GM12864 (cell line): ENCODE measurements around the gene STX8.

Experiments
- DNase-seq: peaks from one replicate; pipeline ENCODE4 v3.0.0-alpha.2; 2011; ENCODE audit warnings: low read depth
- H3K4me3 ChIP-seq: 2 replicates; pipeline ENCODE4 v1.5.1; 2011; ENCODE audit warnings: mild to moderate bottlenecking, low read depth, low read length, control low read depth
- TF ChIP-seq, protein P1 (sequence below): IDR thresholded peaks from 2 replicates; pipeline ENCODE4 v1.5.1; 2011; ENCODE audit warnings: low read depth, mild to moderate bottlenecking, moderate library complexity, low read length, control low read depth, inconsistent platforms; ENCODE audit errors: missing control alignments

The STX8 gene

DNA sequence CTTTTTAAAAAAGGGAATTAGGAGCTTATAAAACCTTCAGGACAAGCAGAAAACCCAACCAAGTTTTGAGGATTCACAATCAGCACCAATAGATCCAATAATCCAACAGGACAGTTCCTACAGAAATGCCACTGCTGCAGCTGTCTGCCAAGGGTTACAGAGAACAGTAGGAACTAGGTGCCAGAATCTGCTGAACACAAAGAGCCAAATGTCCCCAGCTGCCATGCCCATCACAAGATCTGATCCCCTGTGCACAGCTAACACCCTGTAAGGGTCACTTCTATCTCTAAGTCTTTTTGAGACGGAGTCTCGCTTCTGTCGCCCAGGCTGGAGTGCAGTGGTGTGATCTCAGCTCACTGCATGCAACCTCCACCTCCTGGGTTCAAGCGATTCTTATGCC lies 262.3 kb downstream of the STX8 start:
- H3K4me3 ChIP-seq = no peak overlapping the region
- DNase-seq = no peak
- TF ChIP-seq, protein P1, sequence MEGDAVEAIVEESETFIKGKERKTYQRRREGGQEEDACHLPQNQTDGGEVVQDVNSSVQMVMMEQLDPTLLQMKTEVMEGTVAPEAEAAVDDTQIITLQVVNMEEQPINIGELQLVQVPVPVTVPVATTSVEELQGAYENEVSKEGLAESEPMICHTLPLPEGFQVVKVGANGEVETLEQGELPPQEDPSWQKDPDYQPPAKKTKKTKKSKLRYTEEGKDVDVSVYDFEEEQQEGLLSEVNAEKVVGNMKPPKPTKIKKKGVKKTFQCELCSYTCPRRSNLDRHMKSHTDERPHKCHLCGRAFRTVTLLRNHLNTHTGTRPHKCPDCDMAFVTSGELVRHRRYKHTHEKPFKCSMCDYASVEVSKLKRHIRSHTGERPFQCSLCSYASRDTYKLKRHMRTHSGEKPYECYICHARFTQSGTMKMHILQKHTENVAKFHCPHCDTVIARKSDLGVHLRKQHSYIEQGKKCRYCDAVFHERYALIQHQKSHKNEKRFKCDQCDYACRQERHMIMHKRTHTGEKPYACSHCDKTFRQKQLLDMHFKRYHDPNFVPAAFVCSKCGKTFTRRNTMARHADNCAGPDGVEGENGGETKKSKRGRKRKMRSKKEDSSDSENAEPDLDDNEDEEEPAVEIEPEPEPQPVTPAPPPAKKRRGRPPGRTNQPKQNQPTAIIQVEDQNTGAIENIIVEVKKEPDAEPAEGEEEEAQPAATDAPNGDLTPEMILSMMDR = no peak

DNA sequence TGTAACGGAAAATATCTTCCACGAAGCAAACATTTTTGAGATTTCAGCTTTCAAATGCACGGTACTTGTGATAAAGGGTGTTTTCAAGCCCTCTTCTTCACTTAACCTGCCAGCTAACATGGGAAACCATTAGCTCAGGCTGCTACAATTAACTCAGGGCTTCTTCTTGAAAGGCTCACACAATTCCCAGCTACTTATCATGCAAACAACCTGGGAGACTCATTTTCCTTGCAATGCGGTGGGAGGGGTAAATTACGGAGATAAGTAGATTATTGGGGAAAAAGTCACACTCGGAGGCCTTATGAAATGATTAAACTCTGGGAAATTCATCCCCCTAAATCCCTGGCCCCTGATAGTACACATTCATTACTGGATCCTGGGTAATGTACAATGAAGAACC lies 266.4 kb downstream of the STX8 start:
- no peak for DNase-seq
- TF ChIP-seq, protein P1 = no peak
- no peak overlapping the region for H3K4me3 ChIP-seq

DNA sequence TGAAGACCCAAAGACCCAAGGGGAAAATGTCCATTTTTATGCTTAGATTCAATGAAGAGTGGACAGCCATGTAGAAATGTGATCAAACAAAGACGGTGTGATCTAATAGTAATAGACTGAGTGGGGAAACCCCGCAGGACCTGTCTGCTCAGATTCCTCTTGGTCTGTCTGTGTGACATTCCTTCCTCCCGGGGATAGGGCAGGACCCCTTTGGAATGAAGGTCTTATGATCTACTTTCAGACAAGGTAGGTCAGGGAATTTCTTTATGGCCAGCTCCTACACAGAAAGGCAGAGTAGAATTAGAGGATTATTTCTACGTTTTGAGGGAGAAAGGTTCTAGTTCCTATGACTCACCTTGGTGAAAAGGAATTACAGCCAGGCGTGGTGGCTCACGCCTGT lies 267.6 kb downstream of the STX8 start:
- H3K4me3 ChIP-seq = no peak overlapping the region
- TF ChIP-seq, protein P1 = no peak
- no peak for DNase-seq

DNA sequence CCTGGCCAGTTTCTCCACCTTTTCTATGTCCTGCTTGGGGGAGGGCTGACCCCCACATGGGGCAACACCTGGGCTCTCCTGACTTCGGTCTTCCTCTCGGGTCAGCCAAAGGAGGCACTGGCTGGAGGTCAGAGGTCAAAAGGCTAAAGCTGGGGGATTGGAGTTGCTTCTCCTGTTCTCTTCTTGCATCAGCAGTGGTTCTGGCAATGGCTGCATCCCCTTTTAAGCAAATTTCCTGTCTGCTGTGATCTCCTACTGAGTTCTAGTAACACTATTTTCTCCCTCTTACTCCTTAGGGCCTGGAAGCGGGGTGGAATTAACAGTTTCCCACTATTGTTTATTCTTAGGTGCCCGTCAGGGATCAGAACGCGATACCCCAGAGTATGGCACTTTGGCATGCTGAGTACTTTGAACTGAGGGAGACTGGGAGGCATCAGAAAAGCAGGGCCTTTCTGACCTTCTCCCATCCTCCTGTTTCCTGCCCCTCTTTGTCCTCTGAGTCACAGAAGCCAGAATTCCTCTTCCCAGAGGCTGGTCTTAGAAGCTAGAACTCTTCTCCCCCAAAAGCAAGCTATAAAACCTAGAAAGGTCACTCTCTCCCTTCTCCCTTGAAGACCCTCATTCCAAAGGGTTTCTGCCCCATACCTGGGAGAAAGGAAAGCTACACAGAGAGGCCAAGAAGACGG lies 268.2 kb downstream of the STX8 start:
- H3K4me3 ChIP-seq = no peak overlapping the region
- TF ChIP-seq, protein P1 = no peak
- DNase-seq = no peak

DNA sequence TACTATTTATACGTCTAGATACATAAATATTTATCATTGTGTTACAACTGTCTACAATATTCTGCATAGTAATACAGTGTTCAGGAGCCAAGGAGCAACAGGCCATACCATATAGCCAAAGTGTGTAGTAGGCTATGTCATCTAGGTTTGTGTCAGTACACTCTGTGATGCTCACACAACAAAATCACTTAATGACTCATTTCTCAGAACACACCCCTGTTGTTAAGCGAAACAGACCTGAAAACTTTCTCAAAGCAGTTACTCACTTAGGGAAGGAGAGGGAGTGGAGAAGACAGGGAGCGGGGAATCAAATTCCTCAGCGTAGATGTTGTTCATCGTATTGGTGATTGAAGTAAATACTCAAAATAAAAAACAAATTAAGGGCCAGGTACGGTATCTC lies 269.5 kb downstream of the STX8 start:
- TF ChIP-seq, protein P1 = no peak
- DNase-seq = no peak

DNA sequence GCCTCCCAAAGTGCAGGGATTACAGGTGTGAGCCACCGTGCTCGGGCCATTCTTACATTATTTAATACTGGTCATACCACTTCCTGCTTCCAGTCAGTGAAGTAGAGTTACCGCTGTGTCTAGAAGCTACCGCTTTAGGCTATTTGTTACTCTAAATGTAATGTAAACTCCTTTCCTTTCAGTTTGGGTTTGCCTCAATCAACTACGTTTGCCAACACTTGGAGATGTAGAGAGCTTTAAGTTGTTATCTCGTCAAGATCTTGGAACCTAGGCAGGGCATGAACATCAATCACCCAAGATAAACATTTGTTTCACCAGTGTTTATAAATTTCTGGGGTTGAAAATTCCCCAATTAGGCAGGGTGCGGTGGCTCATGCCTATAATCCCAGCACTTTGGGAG lies 275.9 kb downstream of the STX8 start:
- TF ChIP-seq, protein P1 = no peak
- H3K4me3 ChIP-seq = no peak overlapping the region
- no peak for DNase-seq

More for the DNA sequence above, 269.5 kb downstream of the STX8 start:
- no peak overlapping the region for H3K4me3 ChIP-seq

DNA sequence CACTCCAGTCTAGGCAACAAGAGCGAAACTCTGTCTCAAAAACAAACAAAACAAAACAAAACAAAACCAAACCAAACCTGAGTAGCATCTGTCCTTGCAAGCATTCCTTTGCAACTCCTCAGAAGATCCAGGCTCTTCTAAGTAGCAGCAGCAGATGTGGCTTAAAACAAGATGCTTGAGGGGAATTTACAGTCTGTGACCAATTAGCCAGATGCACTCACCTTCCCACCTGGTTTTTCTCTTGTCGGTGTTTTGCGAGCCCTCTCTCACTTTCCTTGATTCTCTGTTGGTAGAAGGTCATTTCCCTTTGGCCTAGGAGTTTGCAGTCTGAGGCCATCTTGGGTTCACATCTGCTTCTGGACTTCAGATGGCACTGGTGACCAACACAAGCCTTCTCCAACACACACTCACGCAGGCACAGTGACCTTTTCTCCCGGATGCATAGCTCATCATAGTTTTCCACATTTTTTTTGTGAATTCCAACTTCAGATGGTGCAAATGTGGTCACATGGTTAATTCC lies 276.8 kb downstream of the STX8 start:
- DNase-seq = no peak
- no peak overlapping the region for H3K4me3 ChIP-seq
- TF ChIP-seq, protein P1 = no peak
